Measurements from ENCODE around the gene PRKCB. TPM values are rescaled to one million over a fixed set of nuclear protein-coding genes. Genes with fewer than 3 reads are reported as not detected.

The PRKCB gene
- polyA plus RNA-seq, 3 donors, result 57.4 to 87.4 (median 75.5) TPM

DNA sequence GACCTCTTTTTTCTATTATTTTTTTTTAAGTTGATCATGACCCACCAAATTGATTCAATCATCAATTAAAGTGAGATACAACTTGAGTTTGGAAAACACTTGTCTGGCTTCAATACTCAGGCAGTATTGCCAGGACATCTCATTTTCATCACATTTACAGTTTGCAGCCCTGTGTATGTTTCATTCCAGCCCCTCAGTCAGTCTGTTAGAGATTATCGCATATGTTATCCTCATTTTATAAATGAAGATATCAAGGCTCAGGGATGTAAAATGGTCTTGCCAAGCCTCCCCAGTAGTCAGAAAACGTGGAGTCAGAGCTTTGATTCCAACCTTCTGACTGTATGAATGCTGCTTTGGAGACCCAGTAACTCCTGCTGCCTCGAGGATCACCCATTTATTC, 333.1 kb downstream of the PRKCB start:
- intact Hi-C loops (cut with micrococcal nuclease), result no loop called here
- no peaks in the 10 kb centered on the region for H3K4me1 ChIP-seq (ENCODE audit: control insufficient read depth in 1 of 2, insufficient read depth in 2 of 2, low read length in 2 of 2)
- H3K27me3 ChIP-seq (ENCODE audit: control insufficient read depth in 2 of 2, insufficient read depth in 2 of 2, low read length in 2 of 2), result no peaks in the 10 kb centered on the region
- no peak overlapping the region for H3K9ac ChIP-seq (ENCODE audit: insufficient read depth, low read length, poor library complexity, severe bottlenecking)
- H3K4me3 ChIP-seq (replicated peaks in 1 of 3; ENCODE audit: low read depth in 2 of 3, low read length in 3 of 3), result no peak overlapping the region
- H4K20me1 ChIP-seq (ENCODE audit: insufficient read depth, low read length), result peaks cover 63% of the 10 kb centered on the region
- no peak for DNase-seq
- no peaks in the 10 kb centered on the region for H3K9me3 ChIP-seq (replicated peaks in 1 of 2; ENCODE audit: control insufficient read depth in 1 of 2, insufficient read depth in 1 of 2, low read length in 2 of 2)
- no peak overlapping the region for H3K27ac ChIP-seq (ENCODE audit: low read depth in 1 of 2, low read length in 2 of 2)
- H3K36me3 ChIP-seq (replicated peaks in 1 of 2; ENCODE audit: control insufficient read depth in 1 of 2, insufficient read depth in 2 of 2, low read length in 2 of 2), result peaks cover 68 to 85% of the 10 kb centered on the region in 2 donors
- H3K27ac Mint-ChIP-seq, result peak overlapping the region in 2 of 7 donors; percentile 32 to 54
- H3K79me2 ChIP-seq (ENCODE audit: insufficient read depth, low read length), result no peaks in the 10 kb centered on the region
- no peaks in the 10 kb centered on the region for H3K9me3 Mint-ChIP-seq
- H3K27me3 Mint-ChIP-seq (ENCODE audit: low read depth in 3 of 3), result no peaks in the 10 kb centered on the region
- no peaks in the 10 kb centered on the region for H3K4me1 Mint-ChIP-seq
- TF ChIP-seq, protein P1, sequence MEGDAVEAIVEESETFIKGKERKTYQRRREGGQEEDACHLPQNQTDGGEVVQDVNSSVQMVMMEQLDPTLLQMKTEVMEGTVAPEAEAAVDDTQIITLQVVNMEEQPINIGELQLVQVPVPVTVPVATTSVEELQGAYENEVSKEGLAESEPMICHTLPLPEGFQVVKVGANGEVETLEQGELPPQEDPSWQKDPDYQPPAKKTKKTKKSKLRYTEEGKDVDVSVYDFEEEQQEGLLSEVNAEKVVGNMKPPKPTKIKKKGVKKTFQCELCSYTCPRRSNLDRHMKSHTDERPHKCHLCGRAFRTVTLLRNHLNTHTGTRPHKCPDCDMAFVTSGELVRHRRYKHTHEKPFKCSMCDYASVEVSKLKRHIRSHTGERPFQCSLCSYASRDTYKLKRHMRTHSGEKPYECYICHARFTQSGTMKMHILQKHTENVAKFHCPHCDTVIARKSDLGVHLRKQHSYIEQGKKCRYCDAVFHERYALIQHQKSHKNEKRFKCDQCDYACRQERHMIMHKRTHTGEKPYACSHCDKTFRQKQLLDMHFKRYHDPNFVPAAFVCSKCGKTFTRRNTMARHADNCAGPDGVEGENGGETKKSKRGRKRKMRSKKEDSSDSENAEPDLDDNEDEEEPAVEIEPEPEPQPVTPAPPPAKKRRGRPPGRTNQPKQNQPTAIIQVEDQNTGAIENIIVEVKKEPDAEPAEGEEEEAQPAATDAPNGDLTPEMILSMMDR (IDR thresholded peaks at IDR 0.05), result no peak
- no peak overlapping the region for H2AFZ ChIP-seq (ENCODE audit: insufficient read depth, low read depth, low read length, poor library complexity, severe bottlenecking)
- no CpG with 5 or more reads among the region's 3 CpGs for WGBS (ENCODE audit: insufficient coverage)
- H3K4me2 ChIP-seq (replicated peaks; ENCODE audit: extremely low read depth, low read length, poor library complexity, severe bottlenecking), result no peak overlapping the region
- H3K36me3 Mint-ChIP-seq, result peaks cover 76 to 90% of the 10 kb centered on the region in 2 donors
- no peak overlapping the region for H3K4me3 Mint-ChIP-seq

DNA sequence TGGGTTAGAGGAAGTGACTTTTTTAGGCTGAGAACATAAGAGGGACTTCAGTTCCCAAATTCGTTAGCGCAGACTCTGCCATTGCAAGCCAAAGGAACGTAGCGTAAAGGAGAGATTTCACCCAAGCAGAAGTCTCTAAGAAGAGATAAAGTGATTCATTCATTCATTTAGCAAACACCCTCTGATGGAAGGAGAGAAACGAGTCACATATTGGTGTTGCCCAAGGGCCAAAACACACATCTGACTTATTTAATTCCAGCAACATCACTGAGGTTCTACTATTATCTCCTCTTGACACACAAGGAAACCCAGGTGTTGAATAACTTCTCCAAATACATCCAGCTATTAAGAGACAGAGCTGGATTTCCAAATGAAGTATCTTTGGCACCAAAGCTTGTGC, 334.6 kb downstream of the PRKCB start:
- H3K27me3 Mint-ChIP-seq (ENCODE audit: low read depth in 3 of 3), result no peaks in the 10 kb centered on the region
- no peaks in the 10 kb centered on the region for H3K4me1 Mint-ChIP-seq
- Histone ChIP-seq H2AFZ (ENCODE audit: insufficient read depth, low read depth, low read length, poor library complexity, severe bottlenecking) (no peak overlapping the region), H3K36me3 (replicated peaks in 1 of 2; ENCODE audit: control insufficient read depth in 1 of 2, insufficient read depth in 2 of 2, low read length in 2 of 2) (peaks cover 75 to 85% of the 10 kb centered on the region in 2 donors), H3K9ac (ENCODE audit: insufficient read depth, low read length, poor library complexity, severe bottlenecking) (no peak overlapping the region), H3K27ac (ENCODE audit: low read depth in 1 of 2, low read length in 2 of 2) (no peak overlapping the region), H3K4me2 (replicated peaks; ENCODE audit: extremely low read depth, low read length, poor library complexity, severe bottlenecking) (no peak overlapping the region), H4K20me1 (ENCODE audit: insufficient read depth, low read length) (peaks cover 62% of the 10 kb centered on the region), H3K4me1 (ENCODE audit: control insufficient read depth in 1 of 2, insufficient read depth in 2 of 2, low read length in 2 of 2) (no peaks in the 10 kb centered on the region), H3K4me3 (replicated peaks in 1 of 3; ENCODE audit: low read depth in 2 of 3, low read length in 3 of 3) (no peak overlapping the region), H3K27me3 (ENCODE audit: control insufficient read depth in 2 of 2, insufficient read depth in 2 of 2, low read length in 2 of 2) (no peaks in the 10 kb centered on the region), H3K9me3 (replicated peaks in 1 of 2; ENCODE audit: control insufficient read depth in 1 of 2, insufficient read depth in 1 of 2, low read length in 2 of 2) (no peaks in the 10 kb centered on the region), H3K79me2 (ENCODE audit: insufficient read depth, low read length) (no peaks in the 10 kb centered on the region)
- H3K4me3 Mint-ChIP-seq, result no peak overlapping the region
- intact Hi-C loops (cut with micrococcal nuclease), result no loop called here
- no peak for DNase-seq
- H3K9me3 Mint-ChIP-seq, result no peaks in the 10 kb centered on the region
- H3K36me3 Mint-ChIP-seq, result peaks cover 81 to 91% of the 10 kb centered on the region in 2 donors
- H3K27ac Mint-ChIP-seq, result no peak overlapping the region
- TF ChIP-seq, protein P1 (IDR thresholded peaks at IDR 0.05), result no peak
- no CpG with 5 or more reads among the region's 5 CpGs for WGBS (ENCODE audit: insufficient coverage)

Data from CD14-positive monocyte (primary cell).